ENCODE data around the gene PPM1F. TPM values are rescaled to one million over a fixed set of nuclear protein-coding genes. Genes with fewer than 3 reads are reported as not detected.

The PPM1F gene
- total RNA-seq, 1 experiment from 2014 or later: 28.6 TPM

DNA sequence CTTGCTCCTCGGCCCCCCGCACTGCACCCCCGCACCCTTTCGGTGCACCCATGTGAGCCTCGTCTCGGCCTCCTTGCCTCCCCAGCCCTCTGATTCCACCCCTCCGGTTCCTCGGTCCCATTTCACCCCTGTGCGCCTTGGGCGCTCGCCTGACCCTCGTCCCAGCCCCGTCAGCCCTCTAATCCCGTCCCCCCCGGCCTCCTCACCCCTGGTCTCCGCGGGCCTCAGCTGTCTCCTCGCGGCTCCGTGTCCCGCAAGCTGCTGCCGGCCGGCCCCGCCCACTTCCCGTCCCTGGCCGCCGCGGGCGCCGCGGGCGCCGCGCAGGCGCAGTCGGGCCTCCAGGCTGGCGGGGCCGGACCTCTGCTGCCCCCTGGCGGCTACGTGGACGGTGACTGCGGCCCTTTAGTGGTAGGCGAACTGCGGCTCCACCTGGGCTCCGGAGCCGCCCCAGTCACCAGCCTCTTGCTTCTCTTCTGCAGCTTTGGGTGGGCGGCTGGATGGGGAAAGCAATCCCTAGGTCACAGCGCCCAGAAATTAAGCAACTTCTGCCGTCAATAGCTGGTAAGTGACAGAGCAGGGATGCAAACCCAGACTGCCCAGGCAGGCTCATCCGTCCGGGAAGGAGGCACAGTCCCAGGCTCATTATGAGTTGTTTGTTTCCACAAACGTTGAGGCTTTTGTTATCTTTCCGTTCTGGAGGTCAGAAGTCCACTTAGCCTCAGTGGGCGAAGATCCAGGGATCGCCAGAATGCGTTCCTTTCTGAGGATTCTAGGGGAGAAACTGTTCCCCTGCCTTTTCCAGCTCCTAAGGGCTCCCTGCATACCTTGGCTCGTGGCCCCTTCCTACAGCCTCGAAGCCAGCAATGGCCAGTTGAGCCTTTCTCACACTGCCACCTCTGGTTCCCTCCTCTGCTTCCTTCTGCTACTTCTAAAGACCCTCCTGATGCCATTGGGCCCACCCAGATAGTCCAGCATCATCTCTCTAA, at the start of gene PPM1F (continued):
- TF ChIP-seq ZNF512 (CRISPR knock-in tag; IDR thresholded peaks at IDR 0.05; ENCODE audit: borderline replicate concordance): no peak
- no peak for TF ChIP-seq ZNF138 (CRISPR knock-in tag; conservative IDR thresholded peaks at IDR 0.05)
- no peak for TF ChIP-seq OVOL2 (CRISPR knock-in tag; IDR thresholded peaks at IDR 0.05; ENCODE audit: borderline replicate concordance)

DNA sequence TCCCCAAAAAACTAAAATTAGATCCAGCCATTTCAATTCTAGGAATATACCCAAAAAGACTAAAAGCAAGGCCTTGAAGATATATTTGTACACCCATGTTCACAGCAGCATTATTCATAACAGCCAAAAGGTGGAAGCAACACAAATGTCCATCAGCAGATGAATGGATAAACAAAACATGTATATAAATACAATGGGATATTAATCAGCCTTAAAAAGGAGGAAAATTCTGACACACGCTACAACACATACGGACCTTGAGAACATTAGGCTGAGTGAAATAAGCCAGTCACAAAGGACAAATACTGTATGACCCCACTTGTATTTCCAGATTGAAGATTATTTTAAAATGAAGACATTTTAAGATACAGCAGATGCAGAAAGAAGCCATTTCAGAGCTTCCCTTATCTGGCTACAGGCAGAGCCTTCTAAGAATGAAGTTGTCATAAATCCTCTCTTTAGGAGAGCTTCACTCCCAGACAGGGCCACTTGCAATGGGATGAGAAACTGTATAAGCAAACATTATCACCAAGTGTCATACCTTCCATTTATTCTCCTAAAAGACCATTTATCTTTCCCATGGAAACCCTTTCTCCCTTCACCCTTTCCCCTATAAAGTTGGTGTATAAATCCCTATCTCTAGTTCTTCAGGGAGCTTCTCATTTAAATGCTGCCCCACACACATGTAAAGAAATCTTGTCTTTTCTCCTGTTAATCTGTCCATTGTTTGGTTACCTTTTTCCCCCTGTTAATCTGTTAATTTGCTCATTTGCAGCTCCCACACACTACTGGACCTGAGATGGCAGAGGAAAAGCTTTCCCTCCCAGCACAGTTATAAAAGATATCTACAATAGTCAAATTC, 49.2 kb upstream of the PPM1F start:
- peaks cover 4% of the 10 kb centered on the region for H3K9me3 Mint-ChIP-seq
- DNase-seq (ENCODE audit: low spot score): no peak
- TF ChIP-seq ETV6 (CRISPR knock-in tag; IDR thresholded peaks at IDR 0.05) (no peak), CREM (CRISPR knock-in tag; IDR thresholded peaks at IDR 0.05) (no peak), CBFB (CRISPR knock-in tag; IDR thresholded peaks at IDR 0.05; ENCODE audit: low read depth) (no peak), GTF2I (CRISPR knock-in tag; conservative IDR thresholded peaks at IDR 0.05) (no peak), KAT7 (CRISPR knock-in tag; IDR thresholded peaks at IDR 0.05; ENCODE audit: borderline replicate concordance) (no peak), NR3C1 (CRISPR knock-in tag; conservative IDR thresholded peaks at IDR 0.05; ENCODE audit: low read depth) (no peak), NR2C2 (CRISPR knock-in tag; IDR thresholded peaks at IDR 0.05) (no peak), NR1H2 (CRISPR knock-in tag; IDR thresholded peaks at IDR 0.05) (no peak), E2F5 (CRISPR knock-in tag; IDR thresholded peaks at IDR 0.05) (no peak)
- TF ChIP-seq, protein P1, sequence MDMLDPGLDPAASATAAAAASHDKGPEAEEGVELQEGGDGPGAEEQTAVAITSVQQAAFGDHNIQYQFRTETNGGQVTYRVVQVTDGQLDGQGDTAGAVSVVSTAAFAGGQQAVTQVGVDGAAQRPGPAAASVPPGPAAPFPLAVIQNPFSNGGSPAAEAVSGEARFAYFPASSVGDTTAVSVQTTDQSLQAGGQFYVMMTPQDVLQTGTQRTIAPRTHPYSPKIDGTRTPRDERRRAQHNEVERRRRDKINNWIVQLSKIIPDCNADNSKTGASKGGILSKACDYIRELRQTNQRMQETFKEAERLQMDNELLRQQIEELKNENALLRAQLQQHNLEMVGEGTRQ (CRISPR knock-in tag; IDR thresholded peaks at IDR 0.05): no peak
- TF ChIP-seq, protein P2, sequence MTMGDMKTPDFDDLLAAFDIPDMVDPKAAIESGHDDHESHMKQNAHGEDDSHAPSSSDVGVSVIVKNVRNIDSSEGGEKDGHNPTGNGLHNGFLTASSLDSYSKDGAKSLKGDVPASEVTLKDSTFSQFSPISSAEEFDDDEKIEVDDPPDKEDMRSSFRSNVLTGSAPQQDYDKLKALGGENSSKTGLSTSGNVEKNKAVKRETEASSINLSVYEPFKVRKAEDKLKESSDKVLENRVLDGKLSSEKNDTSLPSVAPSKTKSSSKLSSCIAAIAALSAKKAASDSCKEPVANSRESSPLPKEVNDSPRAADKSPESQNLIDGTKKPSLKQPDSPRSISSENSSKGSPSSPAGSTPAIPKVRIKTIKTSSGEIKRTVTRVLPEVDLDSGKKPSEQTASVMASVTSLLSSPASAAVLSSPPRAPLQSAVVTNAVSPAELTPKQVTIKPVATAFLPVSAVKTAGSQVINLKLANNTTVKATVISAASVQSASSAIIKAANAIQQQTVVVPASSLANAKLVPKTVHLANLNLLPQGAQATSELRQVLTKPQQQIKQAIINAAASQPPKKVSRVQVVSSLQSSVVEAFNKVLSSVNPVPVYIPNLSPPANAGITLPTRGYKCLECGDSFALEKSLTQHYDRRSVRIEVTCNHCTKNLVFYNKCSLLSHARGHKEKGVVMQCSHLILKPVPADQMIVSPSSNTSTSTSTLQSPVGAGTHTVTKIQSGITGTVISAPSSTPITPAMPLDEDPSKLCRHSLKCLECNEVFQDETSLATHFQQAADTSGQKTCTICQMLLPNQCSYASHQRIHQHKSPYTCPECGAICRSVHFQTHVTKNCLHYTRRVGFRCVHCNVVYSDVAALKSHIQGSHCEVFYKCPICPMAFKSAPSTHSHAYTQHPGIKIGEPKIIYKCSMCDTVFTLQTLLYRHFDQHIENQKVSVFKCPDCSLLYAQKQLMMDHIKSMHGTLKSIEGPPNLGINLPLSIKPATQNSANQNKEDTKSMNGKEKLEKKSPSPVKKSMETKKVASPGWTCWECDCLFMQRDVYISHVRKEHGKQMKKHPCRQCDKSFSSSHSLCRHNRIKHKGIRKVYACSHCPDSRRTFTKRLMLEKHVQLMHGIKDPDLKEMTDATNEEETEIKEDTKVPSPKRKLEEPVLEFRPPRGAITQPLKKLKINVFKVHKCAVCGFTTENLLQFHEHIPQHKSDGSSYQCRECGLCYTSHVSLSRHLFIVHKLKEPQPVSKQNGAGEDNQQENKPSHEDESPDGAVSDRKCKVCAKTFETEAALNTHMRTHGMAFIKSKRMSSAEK (CRISPR knock-in tag; IDR thresholded peaks at IDR 0.05; ENCODE audit: borderline replicate concordance): no peak
- ChIA-PET POLR2A (no interaction called here), CTCF (interaction anchor here (1.0 to 3.6 kb wide), 5 partner anchors 12 to 101 kb away, joined by 3 to 13 read pairs (median 5); no protein-coding TSS in a partner anchor)
- no peaks in the 10 kb centered on the region for H3K4me1 Mint-ChIP-seq
- no peak for ATAC-seq
- no peaks in the 10 kb centered on the region for H3K36me3 Mint-ChIP-seq
- H3K27me3 Mint-ChIP-seq (ENCODE audit: low read depth): peaks cover 100% of the 10 kb centered on the region
- H3K27ac Mint-ChIP-seq: no peak overlapping the region
- no peak overlapping the region for H3K4me3 Mint-ChIP-seq
